CD14-positive monocyte (primary cell): Measurements from ENCODE around the gene ZDHHC9. TPM values are rescaled to one million over a fixed set of nuclear protein-coding genes. Genes with fewer than 3 reads are reported as not detected.

Experiments
- DNase-seq, 3 donors: peaks; one replicate each; pipeline ENCODE4 v3.0.0-alpha.2; 2011 to 2022
- H2AFZ ChIP-seq: 2 replicates; pipeline ENCODE4 v1.6.0; 2012; ENCODE audit warnings: mild to moderate bottlenecking, low read depth, low read length, inconsistent platforms; ENCODE audit not compliant: insufficient read depth, poor library complexity, severe bottlenecking
- H3K27ac ChIP-seq, 2 donors: 1 replicate in 1 of 2; 2 replicates in 1 of 2; pipeline ENCODE4 v1.5.1; 2012 to 2013; ENCODE audit warnings: low read length in 2 of 2, control low read depth in 1 of 2, inconsistent platforms in 1 of 2, low read depth in 1 of 2, mild to moderate bottlenecking in 1 of 2
- H3K27me3 ChIP-seq, 2 donors: one replicate each; pipeline versions ENCODE4 v1.6.0 to v1.6.1; 2011 to 2013; ENCODE audit warnings: low read length in 2 of 2; ENCODE audit not compliant: control insufficient read depth in 2 of 2, insufficient read depth in 2 of 2
- H3K36me3 ChIP-seq, 2 donors: replicated peaks in 1 of 2; 1 replicate in 1 of 2; 2 replicates in 1 of 2; pipeline versions ENCODE4 v1.5.1 to v1.6.1; 2012 to 2013; ENCODE audit warnings: low read length in 2 of 2, control low read depth in 1 of 2, inconsistent platforms in 1 of 2, mild to moderate bottlenecking in 1 of 2; ENCODE audit not compliant: insufficient read depth in 2 of 2, control insufficient read depth in 1 of 2
- H3K4me1 ChIP-seq, 2 donors: 1 replicate in 1 of 2; 2 replicates in 1 of 2; pipeline versions ENCODE4 v1.5.1 to v1.6.1; 2012 to 2013; ENCODE audit warnings: low read length in 2 of 2, control low read depth in 1 of 2, inconsistent platforms in 1 of 2, mild to moderate bottlenecking in 1 of 2, moderate library complexity in 1 of 2; ENCODE audit not compliant: insufficient read depth in 2 of 2, control insufficient read depth in 1 of 2
- H3K4me2 ChIP-seq: replicated peaks from 2 replicates; pipeline ENCODE3; 2012; ENCODE audit warnings: low read length, moderate library complexity, mild to moderate bottlenecking; ENCODE audit not compliant: poor library complexity, severe bottlenecking; ENCODE audit errors: extremely low read depth
- H3K4me3 ChIP-seq, 3 experiments: fragments of 200-600 bp in 1 of 3; sonication (generic) in 1 of 3; replicated peaks in 1 of 3; 1 replicate in 2 of 3; 2 replicates in 1 of 3; pipeline ENCODE4 v1.5.1; 2011 to 2013; ENCODE audit warnings: low read length in 3 of 3, mild to moderate bottlenecking in 3 of 3, control low read depth in 2 of 3, low read depth in 2 of 3, inconsistent platforms in 1 of 3, moderate library complexity in 1 of 3
- H3K79me2 ChIP-seq: 2 replicates; pipeline ENCODE4 v1.6.0; 2012; ENCODE audit warnings: mild to moderate bottlenecking, control low read depth, inconsistent platforms, low read length, moderate library complexity; ENCODE audit not compliant: insufficient read depth
- H3K9ac ChIP-seq: 2 replicates; pipeline ENCODE4 v1.6.0; 2017; ENCODE audit warnings: low read length, mild to moderate bottlenecking; ENCODE audit not compliant: insufficient read depth, poor library complexity, severe bottlenecking
- H3K9me3 ChIP-seq, 2 donors: replicated peaks in 1 of 2; 1 replicate in 1 of 2; 2 replicates in 1 of 2; pipeline versions ENCODE4 v1.5.1 to v1.6.1; 2012 to 2013; ENCODE audit warnings: low read length in 2 of 2, control low read depth in 1 of 2; ENCODE audit not compliant: control insufficient read depth in 1 of 2, insufficient read depth in 1 of 2
- H4K20me1 ChIP-seq: 2 replicates; pipeline ENCODE4 v1.6.0; 2012; ENCODE audit warnings: mild to moderate bottlenecking, low read length, control low read depth, moderate library complexity; ENCODE audit not compliant: insufficient read depth
- H3K27ac Mint-ChIP-seq, 7 donors: one replicate each; pipeline ENCODE4 v1.8.0; 2020; ENCODE audit warnings: mild to moderate bottlenecking in 7 of 7, mixed read lengths in 7 of 7, moderate library complexity in 6 of 7, inconsistent platforms in 2 of 7
- H3K27me3 Mint-ChIP-seq, 3 donors: one replicate each; pipeline ENCODE4 v1.8.0; 2021 to 2022; ENCODE audit warnings: low read depth in 3 of 3, mild to moderate bottlenecking in 3 of 3, mixed read lengths in 3 of 3, moderate library complexity in 3 of 3, inconsistent platforms in 1 of 3
- H3K36me3 Mint-ChIP-seq, 2 donors: one replicate each; pipeline ENCODE4 v1.8.0; 2020; ENCODE audit warnings: mixed read lengths in 2 of 2, inconsistent platforms in 1 of 2, mild to moderate bottlenecking in 1 of 2
- H3K4me1 Mint-ChIP-seq: one replicate; pipeline ENCODE4 v1.8.0; 2020; ENCODE audit warnings: mild to moderate bottlenecking, mixed read lengths
- H3K4me3 Mint-ChIP-seq, 2 donors: one replicate each; pipeline ENCODE4 v1.8.0; 2020; ENCODE audit warnings: mild to moderate bottlenecking in 2 of 2, mixed read lengths in 2 of 2, moderate library complexity in 1 of 2
- H3K9me3 Mint-ChIP-seq, 7 donors: one replicate each; pipeline ENCODE4 v1.8.0; 2020 to 2022; ENCODE audit warnings: mixed read lengths in 7 of 7, mild to moderate bottlenecking in 6 of 7, moderate library complexity in 6 of 7, inconsistent platforms in 2 of 7
- WGBS: methylation state at CpG from one replicate; pipeline ENCODE4 v1.1.5; 2013; ENCODE audit warnings: missing lambda C conversion rate; ENCODE audit not compliant: insufficient coverage; 5-methylcytosine and 5-hydroxymethylcytosine counted together
- intact Hi-C, 2 donors: fragments of 100-400 bp; cut with micrococcal nuclease; formaldehyde crosslinking; loops; one replicate each; pipeline versions ENCODE4 v1.15.0 to v1.15.1; 2023
- polyA plus RNA-seq, 3 donors: library from polyadenylated mRNA; depleted of rRNA in 1 of 3; unstranded in 2 of 3; stranded (reverse) in 1 of 3; fragments of 300-500 nt in 2 of 3; fragments of >200 nt in 1 of 3; fragmentation: Illumina TruSeq in 2 of 3; gene quantifications; 1 replicate in 2 of 3; 2 replicates in 1 of 3; pipeline ENCODE4 v1.2.3, GENCODE V29; 2012 to 2021
- TF ChIP-seq, protein P1 (sequence below): fragments of 200-600 bp; IDR thresholded peaks from one replicate; pipeline ENCODE4 v1.8.0; 2022; ENCODE audit warnings: antibody characterized with exemption, mild to moderate bottlenecking

The ZDHHC9 gene
- polyA plus RNA-seq, 3 donors, result 1.5 to 2.8 (median 2.7) TPM

DNA sequence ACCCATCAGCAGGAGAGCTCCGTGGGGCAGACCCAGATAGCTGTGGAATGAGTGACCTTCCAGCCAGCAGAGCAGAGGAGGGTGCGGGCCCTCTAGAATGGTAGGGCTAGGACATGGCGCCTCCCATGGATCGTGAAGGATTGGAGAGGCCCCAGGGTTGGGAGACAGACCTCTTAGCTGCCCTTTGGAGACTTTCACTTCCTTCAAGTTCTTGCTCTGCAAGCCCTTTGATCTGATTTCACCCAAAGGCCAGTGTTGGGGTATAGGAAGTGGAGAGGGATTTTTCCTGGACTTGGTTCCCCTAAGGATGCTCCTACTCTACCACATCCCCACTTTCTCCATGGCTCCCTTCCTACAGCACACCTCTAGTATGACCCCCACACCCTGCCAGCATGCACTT is 61.0 kb downstream of the ZDHHC9 start:
- Mint-ChIP-seq H3K27me3 (peaks cover 0 to 13% (median 0%) of the 10 kb centered on the region in 3 donors), H3K27ac (peak overlapping the region; percentile 86 to 99 (median 95)), H3K9me3 (peaks cover 0 to 5% (median 2%) of the 10 kb centered on the region in 7 donors), H3K4me1 (peaks cover 70% of the 10 kb centered on the region), H3K4me3 (peak overlapping the region; percentile 95 to 96), H3K36me3 (peaks cover 44 to 55% of the 10 kb centered on the region in 2 donors)
- intact Hi-C loops, result loop anchor here in 1 of 2 donors (5.0 kb wide), 1 partner anchor 35 kb away; no protein-coding TSS in a partner anchor
- H3K4me2 ChIP-seq, result peak overlapping the region; percentile 77
- TF ChIP-seq, protein P1, sequence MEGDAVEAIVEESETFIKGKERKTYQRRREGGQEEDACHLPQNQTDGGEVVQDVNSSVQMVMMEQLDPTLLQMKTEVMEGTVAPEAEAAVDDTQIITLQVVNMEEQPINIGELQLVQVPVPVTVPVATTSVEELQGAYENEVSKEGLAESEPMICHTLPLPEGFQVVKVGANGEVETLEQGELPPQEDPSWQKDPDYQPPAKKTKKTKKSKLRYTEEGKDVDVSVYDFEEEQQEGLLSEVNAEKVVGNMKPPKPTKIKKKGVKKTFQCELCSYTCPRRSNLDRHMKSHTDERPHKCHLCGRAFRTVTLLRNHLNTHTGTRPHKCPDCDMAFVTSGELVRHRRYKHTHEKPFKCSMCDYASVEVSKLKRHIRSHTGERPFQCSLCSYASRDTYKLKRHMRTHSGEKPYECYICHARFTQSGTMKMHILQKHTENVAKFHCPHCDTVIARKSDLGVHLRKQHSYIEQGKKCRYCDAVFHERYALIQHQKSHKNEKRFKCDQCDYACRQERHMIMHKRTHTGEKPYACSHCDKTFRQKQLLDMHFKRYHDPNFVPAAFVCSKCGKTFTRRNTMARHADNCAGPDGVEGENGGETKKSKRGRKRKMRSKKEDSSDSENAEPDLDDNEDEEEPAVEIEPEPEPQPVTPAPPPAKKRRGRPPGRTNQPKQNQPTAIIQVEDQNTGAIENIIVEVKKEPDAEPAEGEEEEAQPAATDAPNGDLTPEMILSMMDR, result no peak
- H3K79me2 ChIP-seq, result peaks cover 93% of the 10 kb centered on the region
- peaks cover 14 to 28% of the 10 kb centered on the region in 2 donors for H3K36me3 ChIP-seq
- H3K4me3 ChIP-seq, result peak overlapping the region; percentile 11 to 97 (median 57)
- no peaks in the 10 kb centered on the region for H3K27me3 ChIP-seq
- peaks cover 49% of the 10 kb centered on the region for H4K20me1 ChIP-seq
- peak overlapping the region; percentile 78 for H3K9ac ChIP-seq
- H3K4me1 ChIP-seq, result peaks cover 73 to 81% of the 10 kb centered on the region in 2 donors
- no peaks in the 10 kb centered on the region for H3K9me3 ChIP-seq
- H3K27ac ChIP-seq, result peak overlapping the region; percentile 91 to 96
- peak in 2 of 3 donors; percentile 19 to 28 for DNase-seq
- no CpG with 5 or more reads among the region's 4 CpGs for WGBS
- H2AFZ ChIP-seq, result no peak overlapping the region

GRCh38 chrX:129781680-129782495 is 61.8 kb downstream of the ZDHHC9 start:
- H3K4me3 Mint-ChIP-seq, result peak overlapping the region; percentile 95 to 96
- Histone ChIP-seq H3K9ac (peak overlapping the region; percentile 78), H3K79me2 (peaks cover 85% of the 10 kb centered on the region), H3K4me1 (peaks cover 80 to 81% of the 10 kb centered on the region in 2 donors), H3K4me3 (peak overlapping the region; percentile 11 to 97 (median 57)), H2AFZ (no peak overlapping the region), H4K20me1 (peaks cover 42% of the 10 kb centered on the region), H3K36me3 (peaks cover 9 to 22% of the 10 kb centered on the region in 2 donors), H3K27me3 (no peaks in the 10 kb centered on the region), H3K9me3 (no peaks in the 10 kb centered on the region), H3K27ac (peak overlapping the region; percentile 91 to 96), H3K4me2 (peak overlapping the region; percentile 77)
- H3K36me3 Mint-ChIP-seq, result peaks cover 37 to 48% of the 10 kb centered on the region in 2 donors
- WGBS, result no CpG with 5 or more reads among the region's 10 CpGs
- TF ChIP-seq, protein P1, result no peak
- intact Hi-C loops, result loop anchor here in 1 of 2 donors (5.0 kb wide), 1 partner anchor 35 kb away; no protein-coding TSS in a partner anchor
- H3K27ac Mint-ChIP-seq, result peak overlapping the region; percentile 86 to 99 (median 95)
- H3K9me3 Mint-ChIP-seq, result peaks cover 0 to 6% (median 2%) of the 10 kb centered on the region in 7 donors
- H3K27me3 Mint-ChIP-seq, result peaks cover 0 to 14% (median 0%) of the 10 kb centered on the region in 3 donors
- peaks cover 71% of the 10 kb centered on the region for H3K4me1 Mint-ChIP-seq
- DNase-seq, result peak in 1 of 3 donors; percentile 49
